HS-27A (cell line): ENCODE results near the gene COP1.
"Not testable (repeated sequence)": the region's sequence is repeated elsewhere in the genome, so short reads cannot be mapped to it uniquely, and the experiment has no call there.

ENCODE experiments used
- DNase-seq: peaks from one replicate; pipeline ENCODE4 v3.0.0-alpha.2; 2012; ENCODE audit warnings: low read depth, missing footprints

The COP1 gene

DNA sequence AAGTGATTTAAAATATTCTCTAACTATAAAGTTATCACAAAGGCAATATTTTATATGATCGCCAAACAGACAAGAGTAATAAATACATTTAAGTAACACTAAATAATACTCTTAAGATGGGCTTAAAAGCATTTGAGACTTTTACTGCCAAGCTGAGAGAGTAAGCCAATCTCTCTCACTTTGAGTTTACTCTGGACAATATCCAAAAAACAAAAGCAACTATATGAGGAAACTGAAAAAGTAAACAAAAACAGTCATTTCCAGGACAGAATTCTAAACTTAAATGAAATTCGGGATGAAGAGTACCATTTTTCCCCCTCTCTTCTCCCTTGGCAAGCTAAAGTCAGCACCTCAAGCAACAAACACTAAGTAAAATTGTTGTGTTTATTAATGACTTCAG lies 173.2 kb downstream of the COP1 start:
- no peak for DNase-seq

DNA sequence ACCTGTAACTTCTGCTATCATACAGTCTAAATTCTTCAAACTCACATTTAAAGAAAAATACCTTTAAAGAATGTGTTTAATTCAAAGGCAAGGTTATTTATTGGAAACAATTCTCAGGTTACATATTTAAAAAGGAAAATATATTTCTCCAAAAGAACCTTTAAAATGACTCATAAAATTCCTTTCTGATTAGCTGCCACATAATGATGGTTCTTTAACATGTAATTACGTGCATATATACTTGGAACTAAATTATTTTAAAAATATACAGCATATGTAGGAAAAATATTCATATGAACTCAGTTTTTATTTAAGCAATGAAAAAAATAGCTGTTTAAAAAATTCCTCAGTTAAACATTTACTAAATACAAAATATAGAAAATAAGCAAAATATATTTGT lies 173.6 kb downstream of the COP1 start:
- DNase-seq = no peak

DNA sequence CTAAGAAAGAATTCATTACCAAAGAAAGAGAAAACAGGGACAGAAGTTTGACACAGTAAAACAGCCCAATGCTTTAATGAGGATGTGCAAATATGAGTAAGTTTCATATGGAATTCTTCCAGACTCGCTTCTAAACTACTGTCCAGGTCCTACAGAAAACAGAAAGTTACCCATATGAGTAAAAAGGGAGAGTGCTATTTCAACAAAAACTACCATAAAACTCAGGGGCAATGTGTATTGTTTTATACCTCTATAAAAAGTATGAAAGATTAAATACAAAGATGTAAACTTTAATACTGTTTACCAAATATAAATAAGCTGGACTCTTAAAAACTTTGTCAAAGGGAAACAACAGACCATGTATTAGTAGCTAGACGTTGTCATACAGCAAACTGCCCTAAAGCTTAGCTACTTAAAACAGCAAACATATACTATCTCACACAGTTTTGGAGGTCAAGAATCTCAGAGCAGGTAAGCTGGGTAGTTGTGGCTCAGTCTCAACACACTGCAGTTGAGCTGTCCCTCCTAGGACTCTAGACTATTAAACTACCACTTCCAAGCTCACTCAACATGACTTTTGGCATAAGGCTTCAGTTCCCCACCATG lies 174.9 kb downstream of the COP1 start:
- DNase-seq = no peak

DNA sequence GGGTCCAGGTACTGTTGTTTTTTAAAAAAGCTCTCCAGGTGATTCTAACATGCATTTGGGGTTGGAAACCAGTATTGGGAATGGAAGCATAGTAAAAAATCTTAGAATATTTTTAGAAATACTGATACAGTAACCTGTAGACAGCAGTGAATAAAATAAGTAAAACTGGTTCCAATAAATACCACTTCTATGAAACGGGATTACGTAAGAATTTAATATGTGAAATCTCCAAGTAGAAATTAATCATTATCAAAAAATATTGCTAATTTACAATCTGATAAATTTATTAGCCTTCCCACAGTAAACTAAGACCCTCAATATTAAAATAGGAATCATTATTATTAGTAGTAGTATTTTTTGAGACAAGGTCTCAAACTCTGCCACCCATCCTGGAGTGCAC lies 177.5 kb downstream of the COP1 start:
- no peak for DNase-seq

GRCh38 chr1:176029155-176029554 lies 177.9 kb downstream of the COP1 start:
- DNase-seq = no peak

DNA sequence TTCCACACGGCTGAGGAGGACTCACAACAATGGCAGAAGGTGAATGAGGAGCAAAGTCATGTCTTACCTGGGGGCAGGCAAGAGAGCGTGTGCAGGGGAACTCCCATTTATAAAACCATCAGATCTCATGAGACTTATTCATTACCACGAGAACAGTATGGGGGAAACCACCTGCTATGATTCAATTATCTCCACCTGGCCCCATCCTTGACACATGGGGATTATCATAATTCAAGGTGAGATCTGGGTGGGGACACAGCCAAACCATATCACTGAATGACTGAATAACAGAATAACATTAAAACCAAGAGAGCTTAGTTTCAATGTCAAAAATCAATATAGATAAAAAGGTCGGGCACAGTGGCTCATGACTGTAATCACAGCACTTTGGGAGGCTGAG lies 179.2 kb downstream of the COP1 start:
- not testable (repeated sequence) for DNase-seq

DNA sequence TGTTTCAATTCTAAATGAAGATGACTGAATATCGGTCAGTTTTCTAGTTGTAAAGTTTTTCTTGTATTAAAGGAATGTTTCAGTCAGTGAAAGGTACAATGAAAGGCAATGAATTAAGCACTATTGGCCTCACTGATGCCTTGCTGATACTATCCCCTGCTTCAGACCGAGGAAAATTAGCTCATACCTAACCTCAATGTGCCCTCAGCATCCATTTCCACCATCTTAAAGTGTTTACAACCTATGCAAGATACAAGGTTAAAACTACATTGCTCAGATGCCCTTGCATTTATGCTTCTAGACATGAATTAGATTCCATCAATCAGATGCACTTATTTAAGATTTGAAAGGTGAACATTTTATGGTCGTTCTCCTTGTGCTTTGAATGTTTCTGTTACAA lies 184.5 kb downstream of the COP1 start:
- no peak for DNase-seq

DNA sequence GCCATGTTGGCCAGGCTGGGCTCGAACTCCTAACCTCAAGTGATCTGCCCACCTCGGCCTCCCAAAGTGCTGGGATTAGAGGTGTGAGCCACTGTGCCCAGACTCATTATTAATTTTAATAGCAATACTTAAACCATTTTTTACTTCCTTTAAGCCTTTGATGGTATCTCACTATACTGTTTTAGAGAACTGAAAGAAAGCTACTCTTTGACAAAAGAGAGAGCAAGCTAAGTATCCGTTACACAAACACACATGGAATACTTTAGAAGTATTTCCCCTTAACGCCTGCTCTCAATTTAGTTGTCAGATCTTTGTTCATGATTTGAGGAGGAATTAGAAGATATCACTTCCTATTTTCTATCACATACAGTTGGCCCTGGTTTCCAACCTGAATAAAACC lies 189.4 kb downstream of the COP1 start:
- no peak for DNase-seq

- no peak for DNase-seq
Observed at GRCh38 chr1:176009951-176010350, 197.1 kb downstream of the COP1 start.

DNA sequence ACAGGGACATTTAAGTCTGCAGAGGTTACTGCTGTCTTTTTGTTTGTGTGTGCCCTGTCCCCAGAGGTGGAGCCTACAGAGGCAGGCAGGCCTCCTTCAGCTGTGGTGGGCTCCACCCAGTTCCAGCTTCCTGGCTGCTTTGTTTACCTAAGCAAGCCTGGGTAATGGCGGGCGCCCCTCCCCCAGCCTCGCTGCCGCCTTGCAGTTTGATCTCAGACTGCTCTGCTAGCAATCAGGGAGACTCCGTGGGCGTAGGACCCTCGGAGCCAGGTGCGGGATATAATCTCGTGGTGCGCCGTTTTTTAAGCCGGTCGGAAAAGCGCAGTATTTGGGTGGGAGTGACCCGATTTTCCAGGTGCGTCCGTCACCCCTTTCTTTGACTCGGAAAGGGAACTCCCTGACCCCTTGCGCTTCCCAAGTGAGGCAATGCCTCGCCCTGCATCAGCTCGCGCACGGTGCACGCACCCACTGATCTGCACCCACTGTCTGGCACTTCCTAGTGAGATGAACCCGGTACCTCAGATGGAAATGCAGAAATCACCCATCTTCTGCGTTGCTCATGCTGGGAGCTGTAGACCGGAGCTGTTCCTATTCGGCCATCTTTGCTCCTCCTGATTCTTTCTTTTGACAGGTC lies 199.2 kb downstream of the COP1 start:
- DNase-seq = not testable (repeated sequence)

- DNase-seq = not testable (repeated sequence)
Observed at GRCh38 chr1:175994660-175995059, 212.4 kb downstream of the COP1 start.

DNA sequence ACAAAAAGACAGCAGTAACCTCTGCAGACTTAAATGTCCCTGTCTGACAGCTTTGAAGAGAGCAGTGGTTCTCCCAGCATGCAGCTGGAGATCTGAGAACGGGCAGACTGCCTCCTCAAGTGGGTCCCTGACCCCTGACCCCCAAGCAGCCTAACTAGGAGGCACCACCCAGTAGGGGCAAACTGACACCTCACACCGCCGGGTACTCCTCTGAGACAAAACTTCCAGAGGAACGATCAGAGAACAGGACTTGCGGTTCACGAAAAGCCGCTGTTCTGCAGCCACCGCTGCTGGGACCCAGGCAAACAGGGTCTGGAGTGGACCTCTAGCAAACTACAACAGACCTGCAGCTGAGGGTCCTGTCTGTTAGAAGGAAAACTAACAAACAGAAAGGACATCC lies 214.3 kb downstream of the COP1 start:
- not testable (repeated sequence) for DNase-seq

- DNase-seq = not testable (repeated sequence)
Observed at GRCh38 chr1:175992202-175992601, 214.9 kb downstream of the COP1 start.

- no peak for DNase-seq
Observed at GRCh38 chr1:175984813-175985212, 222.3 kb downstream of the COP1 start.

GRCh38 chr1:175984057-175984812 lies 222.9 kb downstream of the COP1 start:
- DNase-seq = no peak

DNA sequence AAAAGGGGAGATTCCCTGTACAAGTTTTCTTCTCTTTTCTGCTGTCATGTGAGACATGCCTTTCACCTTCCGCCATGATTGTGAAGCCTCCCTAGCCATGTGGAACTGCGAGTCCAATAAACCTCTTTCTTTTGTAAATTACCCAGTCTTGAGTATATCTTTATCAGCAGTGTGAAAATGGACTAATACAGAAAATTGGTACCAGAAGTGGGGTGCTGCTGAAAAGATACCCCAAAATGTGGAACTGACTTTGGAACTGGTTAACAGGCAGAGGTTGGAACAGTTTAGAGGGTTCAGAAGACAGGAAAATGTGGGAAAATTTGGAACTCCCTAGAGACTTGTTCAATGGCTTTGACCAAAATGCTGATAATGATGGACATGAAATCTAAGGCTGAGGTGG lies 223.7 kb downstream of the COP1 start:
- not testable (repeated sequence) for DNase-seq

DNA sequence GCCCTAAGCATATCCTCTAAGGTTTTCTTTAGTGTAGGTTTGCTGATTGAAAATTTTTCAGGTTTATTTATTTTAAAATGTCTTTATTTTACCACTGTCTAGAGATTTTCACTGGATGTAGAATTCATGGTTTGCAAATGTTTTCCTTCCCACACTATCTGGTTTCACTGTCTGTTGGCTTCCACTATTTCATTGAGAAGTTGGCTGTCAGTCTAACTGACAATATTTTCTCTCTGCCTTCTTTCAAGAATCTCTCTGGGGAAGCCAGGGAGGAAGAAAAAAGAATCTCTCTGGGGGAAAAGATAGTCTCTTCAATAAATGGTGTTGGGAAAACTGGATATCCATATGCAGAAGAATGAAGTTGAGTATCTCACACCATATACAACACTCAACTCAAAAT lies 226.0 kb downstream of the COP1 start:
- no peak for DNase-seq

DNA sequence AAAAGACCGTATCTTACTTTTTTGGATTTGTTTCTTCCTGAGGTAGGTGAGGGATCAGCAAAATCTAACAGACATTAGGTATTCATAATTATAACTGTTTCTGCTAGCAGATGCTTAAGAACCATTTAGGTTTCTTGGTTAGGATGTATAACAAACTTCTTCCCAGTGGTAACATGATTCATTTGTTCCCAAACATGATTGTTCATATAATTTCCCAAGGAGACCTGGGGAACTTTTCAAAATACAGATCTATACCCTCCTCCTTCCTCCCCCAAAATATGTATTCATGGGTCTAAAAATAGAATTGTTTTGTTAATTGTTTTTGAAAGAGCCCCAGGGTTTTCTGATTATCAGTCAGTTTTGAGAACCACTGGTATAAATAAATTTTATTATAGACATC lies 228.2 kb downstream of the COP1 start:
- no peak for DNase-seq

DNA sequence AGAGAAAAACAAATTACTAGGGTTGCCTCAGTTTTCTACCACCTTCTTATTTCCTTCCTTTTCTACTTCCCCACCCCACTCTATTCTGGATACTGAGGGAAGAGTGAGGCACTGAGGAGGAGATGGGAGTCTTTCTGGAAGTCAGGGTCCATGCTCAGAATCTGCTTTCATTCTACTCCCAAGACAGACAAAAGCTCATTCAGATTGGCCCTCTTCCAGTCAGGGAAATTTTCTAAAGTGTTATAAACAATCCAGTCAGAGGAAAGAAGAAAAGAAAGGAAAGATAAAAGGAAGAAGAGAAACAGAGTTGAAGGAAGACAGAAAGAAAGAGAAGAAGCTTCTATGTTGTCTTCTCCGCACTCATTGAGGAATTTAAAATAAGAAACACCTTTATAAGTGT lies 228.6 kb downstream of the COP1 start:
- DNase-seq = no peak

GRCh38 chr1:175976865-175977642 lies 230.0 kb downstream of the COP1 start:
- peak; percentile 26 for DNase-seq

- DNase-seq = no peak
Observed at GRCh38 chr1:175969231-175969630, 237.9 kb downstream of the COP1 start.

- peak; percentile 7 for DNase-seq
Observed at GRCh38 chr1:175968486-175969172, 238.5 kb downstream of the COP1 start.
